Measurements from ENCODE around the gene PSRC1. TPM values are rescaled to one million over a fixed set of nuclear protein-coding genes. Genes with fewer than 3 reads are reported as not detected.

PSRC1 gene
- total RNA-seq, 1 experiment from 2014 or later: 68.4 TPM

- peaks cover 9% of the 10 kb centered on the region for H3K36me3 Mint-ChIP-seq
- ChIA-PET CTCF (interaction anchor here (1.0 to 1.2 kb wide), 3 partner anchors 9 to 77 kb away, joined by 3 read pairs; no protein-coding TSS in a partner anchor), POLR2A (interaction anchor here (0.8 kb wide), 1 partner anchor 15 kb away, joined by 3 read pairs; no protein-coding TSS in a partner anchor)
- TF ChIP-seq ZNF281 (CRISPR knock-in tag; IDR thresholded peaks at IDR 0.05): no peak
- no peak for TF ChIP-seq ZNF671 (CRISPR knock-in tag; IDR thresholded peaks at IDR 0.05)
- no peak for TF ChIP-seq NR3C1 (CRISPR knock-in tag; conservative IDR thresholded peaks at IDR 0.05; ENCODE audit: low read depth)
- no peak for TF ChIP-seq ATF3 (CRISPR knock-in tag; conservative IDR thresholded peaks at IDR 0.05)
- TF ChIP-seq CBFB (CRISPR knock-in tag; IDR thresholded peaks at IDR 0.05; ENCODE audit: low read depth): no peak
- TF ChIP-seq ZNF512 (CRISPR knock-in tag; IDR thresholded peaks at IDR 0.05; ENCODE audit: borderline replicate concordance): no peak
- TF ChIP-seq AFF4 (CRISPR knock-in tag; IDR thresholded peaks at IDR 0.05; ENCODE audit: borderline replicate concordance): no peak
- no peak for TF ChIP-seq FOXP1 (CRISPR knock-in tag; IDR thresholded peaks at IDR 0.05; ENCODE audit: borderline replicate concordance)
- TF ChIP-seq ZMAT4 (CRISPR knock-in tag; IDR thresholded peaks at IDR 0.05): no peak
- no peak for TF ChIP-seq ATF6 (CRISPR knock-in tag; IDR thresholded peaks at IDR 0.05)
- TF ChIP-seq ZNF219 (CRISPR knock-in tag; IDR thresholded peaks at IDR 0.05; ENCODE audit: borderline replicate concordance): no peak
- no peak for TF ChIP-seq ZNF423 (CRISPR knock-in tag; IDR thresholded peaks at IDR 0.05)
- no peak for TF ChIP-seq E2F5 (CRISPR knock-in tag; IDR thresholded peaks at IDR 0.05)
- no peak for TF ChIP-seq ZBTB43 (CRISPR knock-in tag; IDR thresholded peaks at IDR 0.05)
- TF ChIP-seq AR (CRISPR knock-in tag; IDR thresholded peaks at IDR 0.05): no peak
- no peak for TF ChIP-seq E2F1 (CRISPR knock-in tag; IDR thresholded peaks at IDR 0.05)
- TF ChIP-seq ELF4 (CRISPR knock-in tag; IDR thresholded peaks at IDR 0.05; ENCODE audit: low read depth): no peak
- H3K27ac Mint-ChIP-seq: no peak overlapping the region
- no peaks in the 10 kb centered on the region for H3K27me3 Mint-ChIP-seq (ENCODE audit: low read depth)
- no peak overlapping the region for H3K4me3 Mint-ChIP-seq
- H3K4me1 Mint-ChIP-seq: peaks cover 3% of the 10 kb centered on the region; the same call in 1 of the 2 replicates
- no peaks in the 10 kb centered on the region for H3K9me3 Mint-ChIP-seq
- DNase-seq (ENCODE audit: low spot score) (no peak), ATAC-seq (no peak)
These were observed 14.3 kb downstream of the PSRC1 start for GRCh38 chr1:109268431-109269211.
